HG03175 (cell line): ENCODE data around the gene TEKT2.

ENCODE experiments used
- ATAC-seq: cut with Tn5 transposase; IDR thresholded peaks from one replicate; pipeline ENCODE4 v1.9.1; 2021; ENCODE audit warnings: mild to moderate bottlenecking, moderate library complexity; ENCODE audit not compliant: unreplicated experiment

Gene TEKT2

DNA sequence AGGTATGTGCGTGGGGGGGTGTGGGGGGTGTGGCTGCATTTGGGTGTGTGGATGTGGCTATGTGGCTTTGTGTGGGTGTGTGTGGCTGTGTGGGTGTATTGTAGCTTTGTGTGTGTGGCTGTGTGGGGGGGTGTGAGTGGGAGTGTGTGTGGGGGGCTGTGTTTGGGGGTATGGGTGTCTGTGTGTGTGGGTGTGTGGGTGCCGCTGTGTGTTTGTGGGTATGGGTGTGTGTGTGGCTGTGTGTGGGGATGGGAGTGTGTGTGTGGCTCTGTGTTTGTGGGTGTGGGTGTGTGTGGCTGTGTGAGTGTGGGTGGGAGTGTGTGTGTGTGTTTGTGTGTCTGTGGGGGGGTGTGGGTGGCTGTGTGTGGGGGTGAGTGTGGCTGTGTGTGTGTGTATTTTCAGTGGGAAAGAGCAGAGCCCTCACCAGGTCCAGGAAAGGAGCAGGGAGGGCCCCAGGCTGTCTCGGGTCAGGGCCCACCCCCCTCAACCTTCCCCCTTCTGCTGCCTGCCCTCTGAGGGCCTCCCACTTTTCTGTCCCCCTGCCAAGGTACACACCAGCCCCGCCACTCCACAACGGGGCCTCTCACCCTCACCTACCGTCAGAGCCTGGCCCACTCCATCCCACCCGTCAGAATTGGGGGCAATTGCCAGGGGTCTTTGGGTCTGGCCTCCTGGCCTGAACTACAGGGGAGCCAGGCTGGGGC is 43.1 kb downstream of the TEKT2 start:
- no peak for ATAC-seq

DNA sequence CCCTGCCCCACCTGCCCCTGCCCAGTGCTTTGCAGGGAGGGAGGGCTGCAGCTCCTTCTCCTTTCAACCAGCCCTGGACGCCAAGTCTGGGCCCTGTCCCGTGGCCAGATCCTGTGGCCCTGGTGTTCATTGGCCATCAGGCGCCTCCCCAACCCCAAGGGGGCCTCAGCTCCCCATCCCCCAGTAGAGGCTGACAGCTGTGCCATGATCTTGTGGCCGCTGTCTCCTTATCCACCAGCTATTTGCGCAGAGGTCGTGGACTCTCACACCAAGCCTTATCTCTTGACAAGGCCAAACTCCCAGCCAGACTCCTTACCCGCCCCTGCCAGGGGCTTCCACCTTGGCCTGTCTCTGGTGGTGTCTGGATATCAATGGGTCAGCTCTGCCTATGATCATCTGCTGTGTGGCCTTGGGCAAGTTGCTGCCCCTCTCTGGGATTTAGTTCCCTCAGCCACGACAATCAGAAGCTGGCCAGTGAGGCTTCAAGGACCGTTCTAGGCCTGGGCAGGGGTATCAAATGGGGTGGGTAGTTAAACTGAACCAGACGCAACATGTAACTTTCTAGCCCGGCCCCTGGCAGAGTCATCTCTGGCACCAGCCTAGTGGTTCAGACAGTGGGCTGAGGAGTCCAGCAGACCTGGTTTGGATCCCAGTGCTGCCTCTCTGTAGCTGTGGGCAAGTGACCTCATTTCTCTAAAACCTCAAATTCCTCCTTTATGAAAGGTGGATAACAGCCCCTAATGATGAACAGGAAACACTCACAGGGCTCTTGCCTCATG is 44.4 kb downstream of the TEKT2 start:
- no peak for ATAC-seq

DNA sequence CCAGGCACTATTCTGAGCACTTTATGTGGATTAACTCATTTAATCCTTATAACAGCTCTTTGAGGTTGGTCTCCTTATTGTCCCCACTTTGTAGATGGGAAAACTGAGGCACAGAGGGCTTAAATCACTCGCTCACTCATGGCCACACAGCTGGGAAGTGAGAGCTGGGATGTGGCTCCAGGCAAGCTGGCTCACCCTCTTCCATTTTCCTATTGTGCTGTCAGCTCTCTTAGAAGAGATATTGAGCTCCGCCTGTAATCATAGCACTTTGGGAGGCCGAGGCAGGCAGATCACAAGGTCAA is 45.0 kb downstream of the TEKT2 start:
- no peak for ATAC-seq

DNA sequence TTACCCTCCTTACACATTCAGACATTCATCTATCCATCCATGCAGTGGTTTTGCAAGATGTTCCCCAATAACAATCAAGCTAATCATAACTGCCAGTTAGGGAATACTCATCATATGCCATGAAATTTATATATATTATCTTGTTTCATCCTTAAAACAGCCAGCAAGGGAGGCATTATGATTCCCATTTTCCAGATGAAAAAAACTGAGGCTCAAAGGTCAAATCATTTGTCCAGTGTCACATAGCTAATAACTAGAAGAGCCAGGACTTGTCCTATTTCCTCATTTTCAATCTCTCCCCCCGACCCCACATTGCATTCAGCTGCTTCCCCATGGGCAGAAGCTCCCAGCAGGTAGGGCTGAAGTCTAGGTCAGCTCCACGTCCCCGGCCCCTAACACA is 48.1 kb downstream of the TEKT2 start:
- ATAC-seq, result no peak

DNA sequence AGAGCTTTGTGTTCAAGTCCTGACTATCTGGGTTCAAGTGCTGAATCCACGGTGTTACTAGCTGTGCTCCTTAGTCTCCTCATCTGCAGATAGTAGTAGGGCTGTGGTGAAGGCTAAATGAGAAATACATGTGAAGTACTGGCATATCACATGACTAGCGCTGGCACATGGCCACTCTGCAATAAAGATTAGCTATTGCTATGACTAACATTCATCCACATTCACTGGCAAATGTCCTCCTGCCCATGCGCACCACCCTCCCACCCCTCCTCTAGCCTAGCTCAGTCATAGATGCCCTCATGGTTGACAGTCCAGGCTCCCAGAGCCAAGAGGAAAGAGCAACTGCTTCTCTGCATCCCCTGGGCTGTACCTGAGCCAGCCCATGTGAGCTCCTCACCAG is 49.6 kb downstream of the TEKT2 start:
- ATAC-seq, result no peak

DNA sequence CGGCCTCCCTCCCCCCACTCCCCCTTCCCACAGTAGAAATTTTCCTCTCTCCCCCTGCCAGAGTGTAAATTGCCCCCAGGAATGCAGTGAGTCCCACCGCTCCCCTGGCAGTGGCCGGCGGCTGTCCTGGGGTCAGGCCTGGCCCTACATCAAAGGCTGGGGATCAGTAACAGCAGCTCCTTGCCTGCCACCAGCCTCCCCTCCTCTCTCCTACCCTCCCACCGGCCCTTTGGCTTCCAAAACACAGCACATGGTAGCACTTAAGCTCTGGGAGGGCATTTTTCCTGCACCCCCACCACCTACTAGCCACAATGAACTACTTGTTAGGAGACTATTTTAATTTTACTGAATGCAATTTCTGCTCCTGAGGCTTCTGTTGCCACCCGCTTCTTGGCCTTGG is 50.1 kb downstream of the TEKT2 start:
- no peak for ATAC-seq

DNA sequence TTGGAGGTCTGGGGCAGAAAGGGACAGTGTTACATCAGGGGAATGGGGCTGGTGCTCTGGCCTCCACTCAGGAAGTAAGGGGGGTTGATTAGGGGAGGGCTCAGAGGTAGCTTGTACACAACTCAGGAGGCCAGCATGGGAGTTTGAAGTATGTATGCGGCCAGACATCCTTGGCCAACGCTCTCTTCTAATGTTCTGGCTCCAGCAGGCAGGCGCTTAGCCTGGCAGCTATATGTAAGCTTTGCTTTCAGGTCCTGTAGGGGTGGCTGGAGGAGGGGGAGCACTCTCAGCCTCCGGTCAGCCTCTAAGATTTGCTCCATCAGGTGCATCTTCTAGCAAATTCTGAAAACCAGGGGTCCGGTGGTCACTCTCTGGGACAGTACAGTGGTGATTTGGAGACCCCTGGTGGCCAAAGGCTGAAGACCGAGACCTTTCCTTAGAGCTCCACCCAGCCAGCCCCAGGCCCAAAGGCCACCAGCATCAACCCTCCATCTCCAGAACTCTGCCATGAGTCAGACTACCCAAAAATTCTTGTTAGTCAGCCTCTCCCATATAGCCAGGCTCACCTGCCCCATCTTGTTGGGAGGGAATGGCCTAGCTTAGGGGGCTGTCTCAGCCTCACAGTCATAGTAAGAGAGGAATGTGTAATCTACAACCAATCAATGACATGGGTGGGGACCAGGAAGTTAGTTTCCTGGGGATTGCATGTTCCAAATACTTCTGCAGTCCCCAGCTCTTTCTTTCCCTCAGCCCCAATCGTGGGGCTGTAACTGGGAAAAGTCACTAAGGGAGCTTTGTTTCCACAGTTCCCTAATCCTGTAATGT is 50.8 kb downstream of the TEKT2 start:
- ATAC-seq, result no peak

DNA sequence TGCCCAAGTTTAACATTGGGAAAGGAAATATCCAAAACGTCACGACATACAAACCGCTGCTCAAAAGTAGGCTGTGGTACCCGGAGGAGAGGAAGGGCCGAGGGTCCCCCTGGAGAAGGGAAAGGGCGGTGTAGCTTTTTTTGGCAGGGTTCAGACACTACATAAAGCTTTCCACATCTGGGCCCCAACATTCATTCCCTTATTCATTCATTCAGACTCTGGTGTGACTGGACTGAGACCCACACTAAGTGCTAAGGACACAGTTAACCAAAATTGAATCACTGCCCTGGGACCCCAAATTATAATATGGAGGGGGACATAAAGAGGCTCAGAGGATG is 51.4 kb downstream of the TEKT2 start:
- no peak for ATAC-seq

DNA sequence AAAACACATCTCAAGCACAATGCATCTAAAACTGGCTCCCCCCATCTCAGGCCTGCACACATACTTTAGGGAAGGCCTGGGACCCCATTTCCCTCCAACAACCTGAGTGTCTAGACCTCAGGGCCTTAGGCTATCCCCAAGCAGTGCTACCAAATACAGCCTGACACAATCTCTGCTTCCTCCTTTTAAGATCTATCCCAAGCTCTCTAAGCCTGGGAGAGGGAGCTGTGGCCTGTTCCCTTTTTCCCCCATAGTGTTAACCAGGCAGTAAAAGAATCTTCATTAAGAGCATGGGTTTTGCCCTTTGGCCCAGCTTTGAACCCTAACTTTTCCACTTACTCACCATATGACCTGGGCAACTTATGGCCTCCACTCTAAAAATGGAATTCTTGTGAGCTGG is 51.9 kb downstream of the TEKT2 start:
- no peak for ATAC-seq

DNA sequence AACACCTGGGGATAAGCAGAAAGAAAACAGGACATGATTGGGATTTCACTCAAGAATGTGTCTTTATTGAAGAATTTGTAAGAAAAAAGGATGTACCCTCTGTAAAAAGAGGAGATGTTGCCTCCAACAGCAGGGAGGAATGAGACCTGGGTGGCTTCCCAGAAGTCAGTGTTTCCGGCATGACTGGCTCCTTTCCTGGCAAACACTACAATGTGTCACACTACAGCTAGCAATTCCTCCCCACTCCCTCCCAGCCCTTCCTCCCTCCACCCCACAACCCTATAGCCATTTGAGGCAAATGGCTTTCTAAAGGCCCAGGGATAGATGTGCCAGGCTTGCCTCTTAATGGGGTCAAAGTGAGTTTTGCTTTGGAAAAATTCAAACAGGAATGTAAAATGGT is 52.6 kb downstream of the TEKT2 start:
- ATAC-seq, result no peak

DNA sequence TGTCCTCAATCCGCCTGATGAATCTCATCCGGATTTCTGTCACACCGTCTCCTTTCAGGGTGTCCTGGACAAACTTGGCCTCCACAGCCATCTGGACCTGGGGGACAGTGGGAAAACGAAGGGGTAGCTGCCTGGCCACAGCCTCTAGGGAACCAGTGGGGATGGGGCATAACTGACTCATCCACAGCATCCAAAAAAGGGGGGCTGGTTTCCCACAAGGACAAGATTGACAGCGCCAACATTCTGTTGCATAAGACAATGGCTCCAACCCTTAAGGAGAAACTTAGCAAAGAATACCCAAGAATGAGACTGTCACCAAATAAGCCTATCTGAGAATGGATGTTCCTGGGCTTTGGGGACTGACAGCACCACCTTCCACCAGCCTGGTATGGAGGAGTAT is 53.3 kb downstream of the TEKT2 start:
- no peak for ATAC-seq

DNA sequence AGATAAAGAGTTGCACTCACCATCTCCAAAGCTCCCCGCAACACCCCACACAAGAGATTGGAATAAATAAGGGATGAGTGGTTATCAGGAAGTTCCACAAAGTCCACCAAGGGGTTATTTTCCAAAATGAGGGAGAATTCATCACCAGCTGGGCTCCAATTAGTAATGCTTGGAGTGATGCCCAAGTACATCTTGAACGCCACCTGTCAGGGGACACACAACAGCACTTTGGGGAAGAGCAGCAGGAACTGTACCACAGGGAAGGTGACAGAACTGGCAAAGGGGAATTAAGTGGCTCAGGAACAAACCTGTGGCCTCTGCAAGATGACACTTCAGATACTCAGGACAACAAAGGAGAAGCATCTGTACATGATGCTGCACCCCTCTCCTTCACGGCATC is 53.9 kb downstream of the TEKT2 start:
- ATAC-seq, result no peak
